DOHH2 (cell line): Measurements from ENCODE around the gene PDE9A.

Source experiments
- H3F3A ChIP-seq: fragments of 200-600 bp; sonication (generic), shearing (Covaris generic); 2 replicates; pipeline ENCODE4 v1.6.0; 2016; ENCODE audit warnings: antibody characterized with exemption, mild to moderate bottlenecking; ENCODE audit not compliant: control insufficient read depth, insufficient read depth
- H3K27ac ChIP-seq: fragments of 200-600 bp; sonication (generic); 2 replicates; pipeline ENCODE4 v1.5.1; 2014; ENCODE audit warnings: low read depth, mild to moderate bottlenecking, low read length, moderate library complexity
- H3K27me3 ChIP-seq: fragments of 200-600 bp; sonication (generic); 2 replicates; pipeline ENCODE4 v1.6.1; 2014; ENCODE audit warnings: mild to moderate bottlenecking, low read length, mixed read lengths; ENCODE audit not compliant: control insufficient read depth
- H3K36me3 ChIP-seq: fragments of 200-600 bp; sonication (generic); 2 replicates; pipeline ENCODE4 v1.6.1; 2014; ENCODE audit warnings: mild to moderate bottlenecking, low read length, moderate library complexity, mixed read lengths; ENCODE audit not compliant: control insufficient read depth
- H3K4me1 ChIP-seq: fragments of 200-600 bp; sonication (generic); 2 replicates; pipeline ENCODE4 v1.6.1; 2014; ENCODE audit warnings: mild to moderate bottlenecking, low read length, mixed read lengths; ENCODE audit not compliant: control insufficient read depth
- H3K4me2 ChIP-seq: fragments of 200-600 bp; sonication (generic); 2 replicates; pipeline ENCODE4 v1.6.0; 2014; ENCODE audit warnings: mild to moderate bottlenecking, low read length, moderate library complexity
- H3K4me3 ChIP-seq: fragments of 200-600 bp; sonication (generic); 2 replicates; pipeline ENCODE4 v1.5.1; 2014; ENCODE audit warnings: mild to moderate bottlenecking, low read length, mixed read lengths
- H3K79me2 ChIP-seq: fragments of 200-600 bp; sonication (generic); 2 replicates; pipeline ENCODE4 v1.6.1; 2014; ENCODE audit warnings: mild to moderate bottlenecking, low read length, mixed read lengths; ENCODE audit not compliant: control insufficient read depth
- H3K9me2 ChIP-seq: fragments of 200-600 bp; sonication (generic); replicated peaks from 2 replicates; pipeline ENCODE4 v1.6.1; 2014; ENCODE audit warnings: mild to moderate bottlenecking, low read length, mixed read lengths; ENCODE audit not compliant: control insufficient read depth
- H3K9me3 ChIP-seq: fragments of 200-600 bp; sonication (generic); 2 replicates; pipeline ENCODE4 v1.6.1; 2014; ENCODE audit warnings: antibody characterized with exemption, low read length, mixed read lengths; ENCODE audit not compliant: control insufficient read depth, insufficient read depth
- H4K20me1 ChIP-seq: fragments of 200-600 bp; sonication (generic); 2 replicates; pipeline ENCODE4 v1.6.0; 2014; ENCODE audit warnings: low read depth, mild to moderate bottlenecking, antibody characterized with exemption, low read length, moderate library complexity; ENCODE audit not compliant: control insufficient read depth, insufficient read depth
- CTCF ChIP-seq: fragments of 200-600 bp; sonication (generic); IDR thresholded peaks from one replicate; pipeline ENCODE4 v1.5.1; 2014; ENCODE audit warnings: antibody characterized with exemption, mild to moderate bottlenecking, low read depth, low read length; ENCODE audit not compliant: poor library complexity, severe bottlenecking
- EZH2phosphoT487 ChIP-seq: fragments of 200-600 bp; sonication (generic); IDR thresholded peaks from 2 replicates; pipeline ENCODE4 v1.6.1; 2017; ENCODE audit warnings: borderline replicate concordance, mild to moderate bottlenecking, antibody characterized with exemption, low read length, moderate library complexity, mixed read lengths

Gene PDE9A

DNA sequence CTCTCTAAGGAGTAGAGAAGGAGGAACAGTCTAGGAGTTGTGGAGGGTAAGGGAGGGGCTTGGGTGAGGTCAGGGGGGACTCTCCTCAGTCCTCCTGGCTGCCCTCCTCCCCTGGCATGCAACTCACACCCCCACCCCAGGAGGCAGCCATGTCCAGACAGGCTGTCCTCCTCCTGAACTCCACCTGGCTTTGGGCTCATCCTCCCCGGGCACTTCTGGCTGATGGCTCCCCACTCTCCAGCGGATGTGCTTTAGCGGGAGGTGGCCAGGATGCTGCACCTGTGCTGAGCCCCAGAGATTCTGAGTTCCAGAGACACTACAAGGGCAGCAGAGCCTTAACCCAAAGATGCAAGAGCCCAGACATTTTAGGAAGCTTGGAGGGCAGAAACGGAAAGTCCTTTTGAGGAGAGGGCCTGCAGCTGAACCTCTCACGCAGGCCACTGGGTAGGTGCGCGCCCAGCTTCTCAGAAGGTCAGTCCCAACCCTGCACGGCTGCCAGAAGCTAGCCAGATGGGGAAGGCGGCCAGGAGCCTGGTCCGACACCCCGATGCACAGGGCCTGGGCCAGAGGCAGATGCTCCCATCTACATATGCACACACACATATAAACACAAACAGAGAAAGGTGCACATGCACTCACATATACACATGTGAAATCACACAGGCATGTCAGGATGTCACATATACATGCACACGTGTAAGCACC is 83.4 kb downstream of the PDE9A start:
- H3K4me2 ChIP-seq: no peak overlapping the region
- H3K27me3 ChIP-seq: no peaks in the 10 kb centered on the region
- H3K9me3 ChIP-seq: no peaks in the 10 kb centered on the region
- H3K4me3 ChIP-seq: no peak overlapping the region
- H3K9me2 ChIP-seq: no peaks in the 10 kb centered on the region
- H3K27ac ChIP-seq: no peak overlapping the region
- TF ChIP-seq CTCF (no peak), EZH2phosphoT487 (no peak)
- H3K79me2 ChIP-seq: no peaks in the 10 kb centered on the region
- H3K4me1 ChIP-seq: no peaks in the 10 kb centered on the region
- H3K36me3 ChIP-seq: peaks cover 2% of the 10 kb centered on the region; the same call in 1 of the 2 replicates
- H4K20me1 ChIP-seq: no peaks in the 10 kb centered on the region
- no peaks in the 10 kb centered on the region for H3F3A ChIP-seq

DNA sequence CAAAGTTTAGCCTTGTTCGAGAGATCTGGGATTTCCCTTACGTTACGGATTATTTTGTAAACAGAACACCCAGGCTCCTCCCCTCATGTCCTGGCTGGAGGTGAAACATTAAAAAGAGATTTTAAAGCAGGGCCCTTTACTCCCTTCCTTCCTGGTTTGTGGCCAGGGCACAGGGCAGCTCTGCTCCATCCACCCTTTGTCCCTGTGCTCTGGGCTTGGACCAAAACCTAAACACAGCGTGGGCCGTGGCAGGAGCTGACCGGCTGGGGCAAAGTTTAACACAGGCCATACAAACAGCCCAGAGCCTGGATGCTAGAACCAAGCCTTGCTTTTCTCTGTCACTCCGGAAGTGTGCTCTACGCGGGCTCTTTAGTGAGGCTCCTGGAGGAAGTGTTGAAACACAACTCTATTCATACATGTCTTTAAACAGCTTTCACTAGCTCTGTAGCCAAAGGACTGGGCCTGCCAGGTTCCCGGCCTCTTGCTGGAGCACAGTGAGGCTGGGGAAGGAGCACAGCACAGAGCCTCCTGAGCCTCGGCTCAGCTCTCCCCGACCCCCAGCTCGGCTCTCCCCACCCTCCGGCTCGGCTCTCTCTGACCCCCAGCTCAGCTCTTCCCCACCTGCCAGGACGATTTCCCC is 84.7 kb downstream of the PDE9A start:
- Histone ChIP-seq H3K79me2 (no peaks in the 10 kb centered on the region), H4K20me1 (no peaks in the 10 kb centered on the region), H3K4me2 (no peak overlapping the region), H3K9me2 (no peaks in the 10 kb centered on the region), H3K4me1 (no peaks in the 10 kb centered on the region), H3K27ac (no peak overlapping the region), H3K9me3 (no peaks in the 10 kb centered on the region), H3K36me3 (peaks cover 2% of the 10 kb centered on the region; the same call in 1 of the 2 replicates), H3K4me3 (no peak overlapping the region), H3F3A (no peaks in the 10 kb centered on the region), H3K27me3 (no peaks in the 10 kb centered on the region)
- TF ChIP-seq CTCF: no peak
- TF ChIP-seq EZH2phosphoT487: no peak

GRCh38 chr21:42739061-42739931 is 85.9 kb downstream of the PDE9A start:
- no peak overlapping the region for H3K4me2 ChIP-seq
- no peaks in the 10 kb centered on the region for H3K79me2 ChIP-seq
- H3K27me3 ChIP-seq: no peaks in the 10 kb centered on the region
- H3F3A ChIP-seq: no peaks in the 10 kb centered on the region
- H3K36me3 ChIP-seq: peaks cover 2% of the 10 kb centered on the region; the same call in 1 of the 2 replicates
- no peaks in the 10 kb centered on the region for H3K9me3 ChIP-seq
- H3K9me2 ChIP-seq: no peaks in the 10 kb centered on the region
- H3K4me1 ChIP-seq: no peaks in the 10 kb centered on the region
- no peak overlapping the region for H3K27ac ChIP-seq
- H4K20me1 ChIP-seq: no peaks in the 10 kb centered on the region
- no peak overlapping the region for H3K4me3 ChIP-seq
- TF ChIP-seq EZH2phosphoT487 (no peak), CTCF (no peak)
